WTC11 (cell line): ENCODE measurements around the gene ARHGAP42. TPM values are rescaled to one million over a fixed set of nuclear protein-coding genes. Genes with fewer than 3 reads are reported as not detected.
A peak's percentile ranks its signal among the peaks of the same experiment; 100 is the strongest.

ENCODE experiments used
- ATAC-seq: fragments of 200-7000 bp; cut with Tn5 transposase; 2 replicates; pipeline ENCODE4 v1.10.0; 2021; ENCODE audit warnings: mild to moderate bottlenecking, moderate library complexity
- CTCF ChIA-PET: fragments of 300-600 bp; sonication (Branson Sonifier 250); formaldehyde crosslinking; loops from one replicate; lab custom pipeline; 2021; ENCODE audit warnings: antibody characterized with exemption; lab: Charles Lee
- POLR2A ChIA-PET: fragments of 350-600 bp; sonication (Branson Sonifier 250); formaldehyde crosslinking; loops from one replicate; lab custom pipeline; 2021; ENCODE audit warnings: antibody characterized with exemption; lab: Charles Lee
- DNase-seq: peaks from one replicate; pipeline ENCODE4 v3.0.0; 2021; ENCODE audit warnings: low spot score
- H3K27ac Mint-ChIP-seq: 2 replicates; pipeline ENCODE4 v1.8.0; 2021; ENCODE audit warnings: mixed read lengths
- H3K27me3 Mint-ChIP-seq: 2 replicates; pipeline ENCODE4 v1.8.0; 2021; ENCODE audit warnings: low read depth, mild to moderate bottlenecking, moderate library complexity, mixed read lengths
- H3K36me3 Mint-ChIP-seq: 2 replicates; pipeline ENCODE4 v1.8.0; 2021; ENCODE audit warnings: mixed read lengths
- H3K4me1 Mint-ChIP-seq: 2 replicates; pipeline ENCODE4 v1.8.0; 2022; ENCODE audit warnings: mixed read lengths
- H3K4me3 Mint-ChIP-seq: 2 replicates; pipeline ENCODE4 v1.8.0; 2021; ENCODE audit warnings: mild to moderate bottlenecking, moderate library complexity, mixed read lengths
- H3K9me3 Mint-ChIP-seq: 2 replicates; pipeline ENCODE4 v1.8.0; 2021; ENCODE audit warnings: mixed read lengths
- ATF1 ChIP-seq: sonication (generic); formaldehyde crosslinking; IDR thresholded peaks from 2 replicates; pipeline ENCODE4 v1.8.1; 2023; ENCODE audit warnings: mild to moderate bottlenecking, moderate library complexity, missing genetic modification reagents
- CBFB ChIP-seq: sonication (generic); formaldehyde crosslinking; IDR thresholded peaks from 2 replicates; pipeline ENCODE4 v1.8.1; 2022; ENCODE audit warnings: mild to moderate bottlenecking, low read depth, missing genetic modification reagents
- CREB1 ChIP-seq: sonication (generic); formaldehyde crosslinking; IDR thresholded peaks from 2 replicates; pipeline ENCODE4 v1.8.0; 2023; ENCODE audit warnings: mild to moderate bottlenecking, missing genetic modification reagents
- CREM ChIP-seq: sonication (generic); formaldehyde crosslinking; IDR thresholded peaks from 2 replicates; pipeline ENCODE4 v1.8.1; 2022; ENCODE audit warnings: mild to moderate bottlenecking, missing genetic modification reagents, moderate library complexity
- E2F4 ChIP-seq: sonication (generic); formaldehyde crosslinking; IDR thresholded peaks from 2 replicates; pipeline ENCODE4 v1.8.1; 2022; ENCODE audit warnings: low read depth, mild to moderate bottlenecking, moderate library complexity, missing genetic modification reagents, borderline replicate concordance
- EMX1 ChIP-seq: fragments of 250-450 bp; sonication (Bioruptor Pico); IDR thresholded peaks from 2 replicates; pipeline ENCODE4 v1.8.0; 2021; ENCODE audit warnings: mild to moderate bottlenecking
- ETV6 ChIP-seq: sonication (generic); formaldehyde crosslinking; IDR thresholded peaks from 2 replicates; pipeline ENCODE4 v1.8.1; 2022; ENCODE audit warnings: mild to moderate bottlenecking, missing genetic modification reagents
- FOXJ3 ChIP-seq: sonication (generic); formaldehyde crosslinking; IDR thresholded peaks from 2 replicates; pipeline ENCODE4 v1.9.0; 2021; ENCODE audit warnings: missing genetic modification reagents, mild to moderate bottlenecking, borderline replicate concordance
- FOXK1 ChIP-seq: sonication (generic); formaldehyde crosslinking; IDR thresholded peaks from 2 replicates; pipeline ENCODE4 v1.8.0; 2022; ENCODE audit warnings: mild to moderate bottlenecking, moderate library complexity, missing genetic modification reagents
- GRHL2 ChIP-seq: fragments of 250-450 bp; sonication (Bioruptor Pico); IDR thresholded peaks from 2 replicates; pipeline ENCODE4 v1.8.0; 2022; ENCODE audit warnings: mild to moderate bottlenecking, moderate library complexity; ENCODE audit not compliant: insufficient replicate concordance, severe bottlenecking
- HMGA2 ChIP-seq: fragments of 250-450 bp; sonication (Bioruptor Pico); IDR thresholded peaks from 2 replicates; pipeline ENCODE4 v1.4.0; 2021; ENCODE audit warnings: mild to moderate bottlenecking, moderate library complexity
- JAZF1 ChIP-seq: fragments of 250-450 bp; sonication (Bioruptor Pico); IDR thresholded peaks from 2 replicates; pipeline ENCODE4 v1.9.0; 2021; ENCODE audit warnings: moderate library complexity, mild to moderate bottlenecking, inconsistent platforms
- JUN ChIP-seq: sonication (generic); formaldehyde crosslinking; IDR thresholded peaks from 2 replicates; pipeline ENCODE4 v1.8.0; 2023; ENCODE audit warnings: mild to moderate bottlenecking, missing genetic modification reagents
- NFYB ChIP-seq: sonication (generic); formaldehyde crosslinking; conservative IDR thresholded peaks from 2 replicates; pipeline ENCODE4 v1.8.0; 2022; ENCODE audit warnings: low read depth, missing genetic modification reagents
- PREB ChIP-seq: sonication (generic); formaldehyde crosslinking; IDR thresholded peaks from 2 replicates; pipeline ENCODE4 v1.8.1; 2022; ENCODE audit warnings: mild to moderate bottlenecking, missing genetic modification reagents, moderate library complexity, borderline replicate concordance
- STAT6 ChIP-seq: sonication (generic); formaldehyde crosslinking; conservative IDR thresholded peaks from 2 replicates; pipeline ENCODE4 v1.8.1; 2023; ENCODE audit warnings: mild to moderate bottlenecking, low read depth, missing genetic modification reagents, moderate library complexity
- TEAD1 ChIP-seq: sonication (generic); formaldehyde crosslinking; IDR thresholded peaks from 2 replicates; pipeline ENCODE4 v1.8.0; 2022; ENCODE audit warnings: mild to moderate bottlenecking, missing genetic modification reagents
- ZNF121 ChIP-seq: sonication (generic); formaldehyde crosslinking; IDR thresholded peaks from 2 replicates; pipeline ENCODE4 v1.8.0; 2023; ENCODE audit warnings: missing genetic modification reagents
- ZNF219 ChIP-seq: sonication (generic); formaldehyde crosslinking; IDR thresholded peaks from 2 replicates; pipeline ENCODE4 v1.8.0; 2023; ENCODE audit warnings: missing genetic modification reagents, mild to moderate bottlenecking, borderline replicate concordance
- ZNF416 ChIP-seq: fragments of 250-450 bp; sonication (Bioruptor Pico); IDR thresholded peaks from 2 replicates; pipeline ENCODE4 v1.9.0; 2021; ENCODE audit warnings: mild to moderate bottlenecking, inconsistent platforms
- total RNA-seq: library from RNA; stranded (reverse); gene quantifications from 3 replicates; pipeline ENCODE4 v1.2.3, GENCODE V29; 2021
- TF ChIP-seq, protein P1 (sequence below): fragments of 250-450 bp; sonication (Bioruptor Pico); conservative IDR thresholded peaks from 2 replicates; pipeline ENCODE4 v1.9.0; 2021; ENCODE audit warnings: mild to moderate bottlenecking
- TF ChIP-seq, protein P2 (sequence below): fragments of 250-450 bp; sonication (Bioruptor Pico); IDR thresholded peaks from 2 replicates; pipeline ENCODE4 v1.9.0; 2021; ENCODE audit warnings: moderate library complexity, mild to moderate bottlenecking, inconsistent platforms, borderline replicate concordance
- TF ChIP-seq, protein P3 (sequence below): sonication (generic); formaldehyde crosslinking; IDR thresholded peaks from 2 replicates; pipeline ENCODE4 v1.8.1; 2023; ENCODE audit warnings: mild to moderate bottlenecking, moderate library complexity, missing genetic modification reagents
- TF ChIP-seq, protein P4 (sequence below): sonication (generic); formaldehyde crosslinking; IDR thresholded peaks from 2 replicates; pipeline ENCODE4 v1.8.0; 2022; ENCODE audit warnings: mild to moderate bottlenecking, missing genetic modification reagents
- TF ChIP-seq, protein P5 (sequence below): fragments of 250-450 bp; sonication (Bioruptor Pico); IDR thresholded peaks from 2 replicates; pipeline ENCODE4 v1.8.0; 2021; ENCODE audit warnings: mild to moderate bottlenecking

The ARHGAP42 gene
- total RNA-seq, 1 experiment from 2014 or later: 32.5 TPM

DNA sequence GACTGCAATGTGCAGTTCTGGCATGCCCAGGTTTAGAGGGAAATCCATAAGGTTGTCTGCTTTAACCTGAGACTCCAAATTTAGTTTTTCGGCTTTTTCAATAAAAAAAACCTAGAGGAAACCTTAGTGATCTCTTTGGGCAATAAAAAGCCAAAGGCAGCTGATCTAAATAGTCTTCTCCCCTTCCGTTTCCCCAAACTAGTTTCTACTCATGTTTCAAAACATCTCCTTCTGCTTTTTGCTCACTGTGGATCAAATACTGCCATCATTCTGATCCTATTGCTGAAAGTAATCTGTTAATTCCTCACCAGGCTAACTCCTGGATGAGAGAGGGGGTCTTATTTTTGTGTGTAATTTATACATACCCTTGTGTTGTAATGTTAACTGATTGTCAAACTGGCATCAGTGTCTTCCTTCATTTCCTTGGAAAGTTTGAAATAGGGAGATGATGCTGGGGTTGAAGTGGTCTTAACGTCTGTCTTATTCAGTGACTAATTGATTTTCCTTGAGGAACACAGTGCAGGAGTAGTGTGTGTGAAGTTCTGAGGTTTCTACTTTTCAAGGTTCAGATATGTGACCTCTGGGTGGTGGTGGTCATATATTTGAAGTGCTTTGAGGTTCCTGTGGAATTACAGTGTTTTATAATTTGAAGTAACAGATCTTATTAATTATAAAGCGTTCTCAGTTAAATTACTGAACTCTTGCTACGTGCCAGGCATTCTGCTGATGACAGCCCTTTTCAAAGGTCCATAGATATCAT, 55.0 kb downstream of the ARHGAP42 start:
- POLR2A ChIA-PET: no interaction called here
- H3K4me1 Mint-ChIP-seq: peaks cover 89% of the 10 kb centered on the region

GRCh38 chr11:100746448-100746847, 59.4 kb downstream of the ARHGAP42 start:
- peaks cover 6% of the 10 kb centered on the region for H3K27me3 Mint-ChIP-seq
- H3K4me1 Mint-ChIP-seq: peaks cover 65% of the 10 kb centered on the region
- peaks cover 20% of the 10 kb centered on the region for H3K9me3 Mint-ChIP-seq
- peaks cover 20% of the 10 kb centered on the region for H3K36me3 Mint-ChIP-seq
- ChIA-PET CTCF (interaction anchor here (0.8 kb wide), 1 partner anchor 70 kb away, joined by 3 read pairs; no protein-coding TSS in a partner anchor), POLR2A (no interaction called here)
- H3K4me3 Mint-ChIP-seq: no peak overlapping the region
- DNase-seq: no peak
- H3K27ac Mint-ChIP-seq: no peak overlapping the region
- ATAC-seq: no peak
- no peak for TF ChIP-seq CREB1
- no peak for TF ChIP-seq PREB
- no peak for TF ChIP-seq JAZF1 (CRISPR knock-in tag)
- no peak for TF ChIP-seq FOXJ3 (CRISPR knock-in tag)
- TF ChIP-seq TEAD1 (CRISPR knock-in tag): no peak
- TF ChIP-seq ZNF219 (CRISPR knock-in tag): no peak
- no peak for TF ChIP-seq NFYB
- no peak for TF ChIP-seq ETV6 (CRISPR knock-in tag)
- TF ChIP-seq, protein P1, sequence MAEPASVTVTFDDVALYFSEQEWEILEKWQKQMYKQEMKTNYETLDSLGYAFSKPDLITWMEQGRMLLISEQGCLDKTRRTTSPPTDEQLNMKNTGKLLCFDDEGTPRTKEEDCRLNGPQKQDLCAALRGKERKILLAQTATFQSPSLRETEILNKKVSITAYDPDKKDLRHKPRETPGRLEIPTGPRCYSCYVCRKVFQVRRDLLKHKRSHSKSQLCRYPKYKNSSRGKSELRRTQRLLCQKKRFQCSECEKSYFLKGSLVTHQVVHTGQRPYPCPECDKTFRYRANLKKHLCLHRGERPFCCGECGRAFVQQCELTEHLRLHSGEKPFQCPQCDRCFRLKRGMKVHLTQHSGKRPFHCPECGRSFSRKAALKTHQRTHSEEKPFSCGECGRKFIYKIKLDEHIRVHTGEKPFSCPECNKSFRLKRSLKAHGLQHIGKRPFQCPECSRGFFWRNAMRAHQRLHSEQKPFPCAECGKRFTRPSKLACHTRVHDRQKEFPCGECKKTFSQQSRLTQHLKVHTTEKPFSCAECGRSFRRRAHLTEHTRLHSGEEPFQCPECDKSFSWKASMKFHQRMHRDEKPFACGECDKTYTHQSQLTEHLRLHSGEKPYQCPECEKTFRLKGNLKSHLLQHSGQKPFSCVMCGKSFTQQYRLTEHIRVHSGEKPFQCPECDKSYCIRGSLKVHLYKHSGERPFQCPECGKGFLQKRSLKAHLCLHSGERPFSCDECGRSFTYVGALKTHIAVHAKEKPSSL (CRISPR knock-in tag): no peak
- no peak for TF ChIP-seq EMX1 (CRISPR knock-in tag)
- TF ChIP-seq, protein P2, sequence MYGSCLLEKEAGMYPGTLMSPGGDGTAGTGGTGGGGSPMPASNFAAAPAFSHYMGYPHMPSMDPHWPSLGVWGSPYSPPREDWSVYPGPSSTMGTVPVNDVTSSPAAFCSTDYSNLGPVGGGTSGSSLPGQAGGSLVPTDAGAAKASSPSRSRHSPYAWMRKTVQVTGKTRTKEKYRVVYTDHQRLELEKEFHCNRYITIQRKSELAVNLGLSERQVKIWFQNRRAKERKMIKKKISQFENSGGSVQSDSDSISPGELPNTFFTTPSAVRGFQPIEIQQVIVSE (CRISPR knock-in tag): no peak
- no peak for TF ChIP-seq STAT6

More for the DNA sequence above, 55.0 kb downstream of the ARHGAP42 start:
- no peak for TF ChIP-seq ATF1 (CRISPR knock-in tag)
- TF ChIP-seq FOXJ3 (CRISPR knock-in tag): no peak
- no peak for TF ChIP-seq JUN (CRISPR knock-in tag)
- no peak for TF ChIP-seq ETV6 (CRISPR knock-in tag)
- TF ChIP-seq, protein P3, sequence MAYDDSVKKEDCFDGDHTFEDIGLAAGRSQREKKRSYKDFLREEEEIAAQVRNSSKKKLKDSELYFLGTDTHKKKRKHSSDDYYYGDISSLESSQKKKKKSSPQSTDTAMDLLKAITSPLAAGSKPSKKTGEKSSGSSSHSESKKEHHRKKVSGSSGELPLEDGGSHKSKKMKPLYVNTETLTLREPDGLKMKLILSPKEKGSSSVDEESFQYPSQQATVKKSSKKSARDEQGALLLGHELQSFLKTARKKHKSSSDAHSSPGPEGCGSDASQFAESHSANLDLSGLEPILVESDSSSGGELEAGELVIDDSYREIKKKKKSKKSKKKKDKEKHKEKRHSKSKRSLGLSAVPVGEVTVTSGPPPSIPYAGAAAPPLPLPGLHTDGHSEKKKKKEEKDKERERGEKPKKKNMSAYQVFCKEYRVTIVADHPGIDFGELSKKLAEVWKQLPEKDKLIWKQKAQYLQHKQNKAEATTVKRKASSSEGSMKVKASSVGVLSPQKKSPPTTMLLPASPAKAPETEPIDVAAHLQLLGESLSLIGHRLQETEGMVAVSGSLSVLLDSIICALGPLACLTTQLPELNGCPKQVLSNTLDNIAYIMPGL (CRISPR knock-in tag): no peak
- no peak for TF ChIP-seq GRHL2 (CRISPR knock-in tag)
- no peak for TF ChIP-seq CBFB (CRISPR knock-in tag)
- no peak for TF ChIP-seq ZNF416 (CRISPR knock-in tag)
- no peak for TF ChIP-seq HMGA2 (CRISPR knock-in tag)
- TF ChIP-seq E2F4 (CRISPR knock-in tag): no peak
- no peak for TF ChIP-seq CREM (CRISPR knock-in tag)
- TF ChIP-seq, protein P4, sequence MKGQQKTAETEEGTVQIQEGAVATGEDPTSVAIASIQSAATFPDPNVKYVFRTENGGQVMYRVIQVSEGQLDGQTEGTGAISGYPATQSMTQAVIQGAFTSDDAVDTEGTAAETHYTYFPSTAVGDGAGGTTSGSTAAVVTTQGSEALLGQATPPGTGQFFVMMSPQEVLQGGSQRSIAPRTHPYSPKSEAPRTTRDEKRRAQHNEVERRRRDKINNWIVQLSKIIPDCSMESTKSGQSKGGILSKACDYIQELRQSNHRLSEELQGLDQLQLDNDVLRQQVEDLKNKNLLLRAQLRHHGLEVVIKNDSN (CRISPR knock-in tag): no peak
- TF ChIP-seq ZNF121: no peak
- TF ChIP-seq FOXK1 (CRISPR knock-in tag): no peak
- TF ChIP-seq, protein P5, sequence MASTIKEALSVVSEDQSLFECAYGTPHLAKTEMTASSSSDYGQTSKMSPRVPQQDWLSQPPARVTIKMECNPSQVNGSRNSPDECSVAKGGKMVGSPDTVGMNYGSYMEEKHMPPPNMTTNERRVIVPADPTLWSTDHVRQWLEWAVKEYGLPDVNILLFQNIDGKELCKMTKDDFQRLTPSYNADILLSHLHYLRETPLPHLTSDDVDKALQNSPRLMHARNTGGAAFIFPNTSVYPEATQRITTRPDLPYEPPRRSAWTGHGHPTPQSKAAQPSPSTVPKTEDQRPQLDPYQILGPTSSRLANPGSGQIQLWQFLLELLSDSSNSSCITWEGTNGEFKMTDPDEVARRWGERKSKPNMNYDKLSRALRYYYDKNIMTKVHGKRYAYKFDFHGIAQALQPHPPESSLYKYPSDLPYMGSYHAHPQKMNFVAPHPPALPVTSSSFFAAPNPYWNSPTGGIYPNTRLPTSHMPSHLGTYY (CRISPR knock-in tag): no peak
- Mint-ChIP-seq H3K27me3 (no peaks in the 10 kb centered on the region; the same call in 1 of the 2 replicates), H3K9me3 (peaks cover under 1% of the 10 kb centered on the region; the same call in 1 of the 2 replicates), H3K4me3 (no peak overlapping the region; the same call in 1 of the 2 replicates), H3K27ac (peak overlapping the region; percentile 37), H3K36me3 (no peaks in the 10 kb centered on the region)
- DNase-seq (no peak), ATAC-seq (no peak)
- CTCF ChIA-PET: interaction anchor here (1.1 kb wide), 1 partner anchor 54 kb away, joined by 3 read pairs; no protein-coding TSS in a partner anchor
